Endothelial cell of umbilical vein (primary cell): ENCODE results near the gene TEN1. TPM values are rescaled to one million over a fixed set of nuclear protein-coding genes. Genes with fewer than 3 reads are reported as not detected.

Experiments used
- BruUV-seq: library from RNA; stranded (reverse); fragments of 400-500 nt; replicated peaks from 2 replicates; lab custom pipeline; 2021; lab: Mats Ljungman, UMichigan
- CTCF ChIA-PET: fragments of 300-600, 350-600 bp; sonication (Branson Sonifier 250); formaldehyde crosslinking; loops from one replicate; lab custom pipeline; 2021; ENCODE audit warnings: antibody characterized with exemption, inconsistent platforms; lab: Charles Lee
- POLR2A ChIA-PET: fragments of 300-600, 350-600 bp; sonication (Branson Sonifier 250); formaldehyde crosslinking; loops from one replicate; lab custom pipeline; 2021; ENCODE audit warnings: antibody characterized with exemption, inconsistent platforms; lab: Charles Lee
- DNase-seq: peaks from one replicate; pipeline ENCODE4 v3.0.0-alpha.2; 2011; ENCODE audit warnings: low read depth, low spot score
- FAIRE-seq: peaks from 2 replicates; lab custom pipeline; 2011; peaks lifted over from hg19 to GRCh38; lab: Jason Lieb, UNC
- H2AFZ ChIP-seq: 2 replicates; pipeline ENCODE4 v1.6.0; 2012; ENCODE audit warnings: low read depth, low read length, control low read depth, inconsistent platforms
- H3K27ac ChIP-seq: 2 replicates; pipeline ENCODE4 v1.5.1; 2011; ENCODE audit warnings: low read depth, mild to moderate bottlenecking, control low read depth, low read length, moderate library complexity; ENCODE audit not compliant: insufficient read depth
- H3K27me3 ChIP-seq, 2 experiments: 2 replicates each; pipeline versions ENCODE4 v1.6.0 to v1.6.1; 2011; ENCODE audit warnings: low read length in 2 of 2, mixed read lengths in 1 of 2; ENCODE audit not compliant: control insufficient read depth in 2 of 2, insufficient read depth in 2 of 2
- H3K36me3 ChIP-seq, 2 experiments: 2 replicates in 1 of 2; 3 replicates in 1 of 2; pipeline ENCODE4 v1.5.1; 2011; ENCODE audit warnings: low read length in 2 of 2, mild to moderate bottlenecking in 1 of 2, moderate library complexity in 1 of 2; ENCODE audit not compliant: control insufficient read depth in 2 of 2, insufficient read depth in 2 of 2; ENCODE audit errors: extremely low read depth in 1 of 2
- H3K4me1 ChIP-seq: 3 replicates; pipeline ENCODE4 v1.5.1; 2011; ENCODE audit warnings: mild to moderate bottlenecking, low read length; ENCODE audit not compliant: control insufficient read depth, insufficient read depth; ENCODE audit errors: extremely low read depth
- H3K4me2 ChIP-seq: 2 replicates; pipeline ENCODE4 v1.6.1; 2011; ENCODE audit warnings: low read length, control low read depth, mixed read lengths; ENCODE audit not compliant: insufficient read depth
- H3K4me3 ChIP-seq, 3 experiments: fragments of 200-600 bp in 1 of 3; sonication (generic), shearing (Covaris generic) in 1 of 3; replicated peaks in 1 of 3; 2 replicates each; pipeline ENCODE4 v1.5.1; 2011 to 2016; ENCODE audit warnings: control low read depth in 3 of 3, low read length in 3 of 3, mild to moderate bottlenecking in 2 of 3, inconsistent platforms in 1 of 3, low read depth in 1 of 3, moderate library complexity in 1 of 3; ENCODE audit not compliant: insufficient read depth in 1 of 3
- H3K79me2 ChIP-seq: 2 replicates; pipeline ENCODE4 v1.6.0; 2012; ENCODE audit warnings: low read length, inconsistent platforms; ENCODE audit not compliant: control insufficient read depth, insufficient read depth
- H3K9ac ChIP-seq: replicated peaks from 2 replicates; pipeline ENCODE3; 2011; ENCODE audit warnings: low read length, control low read depth; ENCODE audit not compliant: insufficient read depth; ENCODE audit errors: extremely low read depth
- H3K9me1 ChIP-seq: replicated peaks from 3 replicates; pipeline ENCODE4 v1.6.0; 2011; ENCODE audit warnings: mild to moderate bottlenecking, low read length; ENCODE audit not compliant: control insufficient read depth, insufficient read depth; ENCODE audit errors: extremely low read depth
- H3K9me3 ChIP-seq: replicated peaks from 2 replicates; pipeline ENCODE4 v1.5.1; 2012; ENCODE audit warnings: low read length, inconsistent platforms; ENCODE audit not compliant: control insufficient read depth, insufficient read depth
- H4K20me1 ChIP-seq: replicated peaks from 2 replicates; pipeline ENCODE3; 2011; ENCODE audit warnings: mild to moderate bottlenecking, low read length; ENCODE audit not compliant: control insufficient read depth, insufficient read depth; ENCODE audit errors: extremely low read depth
- EZH2 ChIP-seq: IDR thresholded peaks from 2 replicates; pipeline ENCODE4 v1.6.1; 2012; ENCODE audit warnings: borderline replicate concordance, low read depth, mild to moderate bottlenecking, moderate library complexity, low read length, inconsistent platforms; ENCODE audit not compliant: severe bottlenecking
- FOS ChIP-seq: IDR thresholded peaks from 2 replicates; pipeline ENCODE4 v1.6.1; 2011; ENCODE audit warnings: mild to moderate bottlenecking, low read length, moderate library complexity, borderline replicate concordance; ENCODE audit not compliant: insufficient read depth
- GATA2 ChIP-seq: IDR thresholded peaks from 2 replicates; pipeline ENCODE4 v1.7.0; 2011; ENCODE audit warnings: low read depth, mild to moderate bottlenecking, moderate library complexity, mixed read lengths, low read length; ENCODE audit not compliant: insufficient read length, insufficient read depth
- JUN ChIP-seq: IDR thresholded peaks from 2 replicates; pipeline ENCODE4 v1.6.1; 2011; ENCODE audit warnings: borderline replicate concordance, low read depth; ENCODE audit not compliant: insufficient read length, insufficient read depth
- MYC ChIP-seq: IDR thresholded peaks from one replicate; pipeline ENCODE4 v1.6.1; 2011; ENCODE audit warnings: mild to moderate bottlenecking, low read depth, low read length
- POLR2A ChIP-seq: IDR thresholded peaks from 2 replicates; pipeline ENCODE4 v1.6.1; 2012; ENCODE audit warnings: low read depth, mild to moderate bottlenecking, control low read depth, low read length
- POLR2AphosphoS5 ChIP-seq: IDR thresholded peaks from 2 replicates; pipeline ENCODE4 v1.6.1; 2012; ENCODE audit warnings: low read depth, mild to moderate bottlenecking, control low read depth, low read length, moderate library complexity; ENCODE audit not compliant: insufficient read depth
- dilution Hi-C: fragments of 300-500 bp; cut with MboI; formaldehyde crosslinking; loops from one replicate; pipeline ENCODE4 v1.15.0; 2019; ENCODE audit warnings: low sequenced_read_pairs; ENCODE audit not compliant: extremely low pct_ligation_motif_present
- intact Hi-C: fragments of 100-400 bp; cut with micrococcal nuclease; formaldehyde crosslinking; loops from one replicate; pipeline ENCODE4 v1.10.0; 2022
- polyA plus RNA-seq, 4 experiments: library from polyadenylated mRNA; depleted of rRNA in 3 of 4; stranded (reverse) in 3 of 4; unstranded in 1 of 4; fragments of >200 nt; gene quantifications; 2 replicates each; pipeline versions ENCODE4 v1.2.1 to v1.2.3, GENCODE V29; 2011 to 2012; ENCODE audit warnings: missing spikeins in 1 of 4
- total RNA-seq: library from RNA; stranded (reverse); gene quantifications from 2 replicates; pipeline ENCODE4 v1.2.3, GENCODE V29; 2021
- TF ChIP-seq, protein P1 (sequence below): IDR thresholded peaks from 2 replicates; pipeline ENCODE4 v1.6.1; 2011; ENCODE audit not compliant: insufficient read depth, insufficient read length
- TF ChIP-seq, protein P2 (sequence below), 2 donors: IDR thresholded peaks; 1 replicate in 1 of 2; 2 replicates in 1 of 2; pipeline ENCODE4 v1.5.1; 2011; ENCODE audit warnings: low read length in 2 of 2, mild to moderate bottlenecking in 2 of 2, moderate library complexity in 2 of 2, control low read depth in 1 of 2, inconsistent platforms in 1 of 2, low read depth in 1 of 2; ENCODE audit not compliant: insufficient read depth in 1 of 2; ENCODE audit errors: extremely low read depth in 1 of 2

TEN1 gene
- total and polyA plus RNA-seq, 2 donors (not counting 3 experiments of a cell fraction or from before 2014, with no cell fraction given) = 18.8 to 29.0 TPM

DNA sequence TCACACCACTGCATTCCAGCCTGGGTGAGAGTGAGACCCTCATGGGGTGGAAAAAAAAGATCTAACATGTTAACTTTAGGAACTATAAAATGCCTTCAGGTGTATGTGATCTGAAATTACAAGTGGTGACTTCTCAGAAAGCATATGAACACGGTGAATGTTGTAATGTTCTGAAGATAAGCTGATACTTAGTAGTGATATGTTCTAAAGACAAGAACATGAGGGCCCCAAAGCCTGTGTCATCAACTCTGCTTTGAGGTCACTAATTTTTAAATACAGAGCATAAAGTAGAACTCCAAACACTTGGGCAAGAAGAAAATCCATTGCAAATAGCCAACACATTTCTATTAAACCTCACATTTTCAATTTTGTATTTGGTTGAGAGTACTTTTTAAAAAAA lies 35.5 kb upstream of the TEN1 start:
- no peak for FAIRE-seq
- POLR2A ChIA-PET = no interaction called here
- Histone ChIP-seq H4K20me1 (no peaks in the 10 kb centered on the region), H3K4me3 (no peak overlapping the region), H3K9me3 (no peaks in the 10 kb centered on the region), H3K27ac (no peak overlapping the region), H3K4me2 (no peak overlapping the region), H3K4me1 (peaks cover 6% of the 10 kb centered on the region), H3K9ac (no peak overlapping the region), H3K9me1 (no peaks in the 10 kb centered on the region), H3K36me3 (peaks cover 3 to 14% of the 10 kb centered on the region in 2 experiments), H3K27me3 (no peaks in the 10 kb centered on the region), H3K79me2 (no peaks in the 10 kb centered on the region), H2AFZ (no peak overlapping the region)
- intact Hi-C loops (no loop called here), dilution Hi-C loops (no loop called here)
- no TSS peak for BruUV-seq
- TF ChIP-seq MYC = no peak
- TF ChIP-seq POLR2A = no peak
- TF ChIP-seq, protein P1, sequence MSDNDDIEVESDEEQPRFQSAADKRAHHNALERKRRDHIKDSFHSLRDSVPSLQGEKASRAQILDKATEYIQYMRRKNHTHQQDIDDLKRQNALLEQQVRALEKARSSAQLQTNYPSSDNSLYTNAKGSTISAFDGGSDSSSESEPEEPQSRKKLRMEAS = no peak
- TF ChIP-seq FOS = no peak
- TF ChIP-seq GATA2 = no peak
- TF ChIP-seq JUN = no peak
- no peak for TF ChIP-seq EZH2
- TF ChIP-seq, protein P2, sequence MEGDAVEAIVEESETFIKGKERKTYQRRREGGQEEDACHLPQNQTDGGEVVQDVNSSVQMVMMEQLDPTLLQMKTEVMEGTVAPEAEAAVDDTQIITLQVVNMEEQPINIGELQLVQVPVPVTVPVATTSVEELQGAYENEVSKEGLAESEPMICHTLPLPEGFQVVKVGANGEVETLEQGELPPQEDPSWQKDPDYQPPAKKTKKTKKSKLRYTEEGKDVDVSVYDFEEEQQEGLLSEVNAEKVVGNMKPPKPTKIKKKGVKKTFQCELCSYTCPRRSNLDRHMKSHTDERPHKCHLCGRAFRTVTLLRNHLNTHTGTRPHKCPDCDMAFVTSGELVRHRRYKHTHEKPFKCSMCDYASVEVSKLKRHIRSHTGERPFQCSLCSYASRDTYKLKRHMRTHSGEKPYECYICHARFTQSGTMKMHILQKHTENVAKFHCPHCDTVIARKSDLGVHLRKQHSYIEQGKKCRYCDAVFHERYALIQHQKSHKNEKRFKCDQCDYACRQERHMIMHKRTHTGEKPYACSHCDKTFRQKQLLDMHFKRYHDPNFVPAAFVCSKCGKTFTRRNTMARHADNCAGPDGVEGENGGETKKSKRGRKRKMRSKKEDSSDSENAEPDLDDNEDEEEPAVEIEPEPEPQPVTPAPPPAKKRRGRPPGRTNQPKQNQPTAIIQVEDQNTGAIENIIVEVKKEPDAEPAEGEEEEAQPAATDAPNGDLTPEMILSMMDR (IDR thresholded peaks at IDR 0.05; ENCODE audit: extremely low read depth in 1 of 2, insufficient read depth in 1 of 2, low read depth in 1 of 2, low read length in 2 of 2) = no peak
- TF ChIP-seq POLR2AphosphoS5 = no peak
- CTCF ChIA-PET = no interaction called here
- no peak for DNase-seq
